HG03442 (cell line): ENCODE data around the gene NPAS2.

Experiments
- ATAC-seq: cut with Tn5 transposase; IDR thresholded peaks from one replicate; pipeline ENCODE4 v1.9.1; 2021; ENCODE audit warnings: mild to moderate bottlenecking, moderate library complexity; ENCODE audit not compliant: unreplicated experiment

NPAS2 gene

DNA sequence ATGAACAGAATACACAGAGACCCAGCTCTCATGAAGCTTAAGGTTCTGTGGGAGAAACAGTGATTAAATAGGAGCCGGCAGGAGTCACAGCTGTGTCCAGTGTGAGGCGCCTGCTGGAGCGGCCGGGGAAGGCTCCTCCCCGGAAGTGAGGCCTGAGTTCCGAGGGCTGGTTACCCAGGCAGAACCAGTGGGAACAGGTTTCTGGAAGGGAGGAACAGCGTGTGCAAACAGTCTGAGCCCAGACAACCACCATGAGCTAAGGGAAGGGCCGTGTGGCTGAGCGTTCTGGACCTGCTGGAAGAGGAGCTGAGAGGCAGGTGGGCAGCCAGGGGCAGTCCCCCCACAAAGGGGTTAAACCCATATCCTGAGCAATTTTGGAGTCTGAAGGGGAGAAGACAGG, 26.0 kb upstream of the NPAS2 start:
- ATAC-seq = no peak

- ATAC-seq = no peak
These were observed 23.3 kb upstream of the NPAS2 start for GRCh38 chr2:100796499-100797100.

- ATAC-seq = no peak
These were observed 20.3 kb upstream of the NPAS2 start for GRCh38 chr2:100799686-100800085.

GRCh38 chr2:100800915-100801314, 19.0 kb upstream of the NPAS2 start:
- ATAC-seq = no peak

DNA sequence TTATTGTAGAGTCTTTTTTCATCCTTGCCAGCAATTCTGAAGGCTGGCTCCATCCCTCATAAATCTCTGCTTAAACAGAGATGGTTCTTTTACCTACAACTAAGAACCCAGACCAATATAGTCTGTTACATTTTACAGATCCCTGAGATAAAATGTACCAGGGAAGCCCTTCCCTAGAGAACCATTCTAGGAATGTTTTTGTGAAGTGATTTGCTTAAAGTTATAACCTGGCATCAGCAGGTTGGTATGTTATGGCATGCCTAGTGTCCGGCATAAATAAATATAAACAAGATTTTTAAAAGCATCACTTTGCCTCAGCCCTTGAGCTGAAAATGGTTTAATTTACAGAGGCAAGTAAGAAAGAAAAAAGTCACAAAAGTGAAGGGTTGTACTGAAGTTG, 18.5 kb upstream of the NPAS2 start:
- no peak for ATAC-seq

GRCh38 chr2:100802066-100802465, 17.9 kb upstream of the NPAS2 start:
- ATAC-seq = no peak

DNA sequence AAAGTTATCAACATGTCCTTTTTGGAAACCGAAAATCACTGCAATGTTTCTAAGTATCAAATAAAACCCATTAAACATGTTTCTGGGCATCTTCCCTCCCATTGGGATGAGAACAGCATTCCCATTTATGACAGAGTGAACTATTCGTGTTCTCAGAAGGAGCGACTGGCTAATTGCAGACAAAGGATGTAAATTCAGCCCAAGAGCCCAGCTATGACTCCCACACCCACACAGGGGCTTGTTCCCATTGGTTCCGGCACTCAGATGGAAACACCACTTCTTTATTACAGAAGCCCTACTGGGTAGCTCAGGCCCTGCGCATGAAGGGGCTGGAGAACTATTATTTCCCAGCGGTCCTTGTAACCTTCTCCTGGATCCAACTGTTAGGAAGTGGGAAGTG, 16.6 kb upstream of the NPAS2 start:
- ATAC-seq = no peak

- ATAC-seq = no peak
These were observed 13.4 kb upstream of the NPAS2 start for GRCh38 chr2:100806550-100806949.

DNA sequence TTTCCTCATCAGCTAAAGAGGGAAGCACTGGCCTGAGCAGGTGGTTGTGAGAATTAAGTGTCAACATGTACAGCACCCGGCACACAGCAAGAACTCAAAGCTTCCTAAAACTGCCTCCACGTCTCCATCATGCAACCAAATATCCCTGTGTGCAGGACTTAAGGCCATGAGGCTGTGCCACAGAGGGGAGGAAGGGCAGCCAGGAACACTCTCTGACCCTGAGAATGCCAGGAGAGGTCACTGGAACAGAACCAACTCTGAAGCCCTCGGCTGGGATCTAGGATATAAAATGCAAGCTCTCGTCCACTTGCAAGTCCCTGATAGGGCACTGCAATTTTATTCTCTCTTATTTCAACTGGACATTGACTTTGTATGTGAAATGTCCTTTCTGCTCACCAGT, 12.2 kb upstream of the NPAS2 start:
- ATAC-seq = no peak

- ATAC-seq = no peak
These were observed 11.4 kb upstream of the NPAS2 start for GRCh38 chr2:100808582-100808981.

DNA sequence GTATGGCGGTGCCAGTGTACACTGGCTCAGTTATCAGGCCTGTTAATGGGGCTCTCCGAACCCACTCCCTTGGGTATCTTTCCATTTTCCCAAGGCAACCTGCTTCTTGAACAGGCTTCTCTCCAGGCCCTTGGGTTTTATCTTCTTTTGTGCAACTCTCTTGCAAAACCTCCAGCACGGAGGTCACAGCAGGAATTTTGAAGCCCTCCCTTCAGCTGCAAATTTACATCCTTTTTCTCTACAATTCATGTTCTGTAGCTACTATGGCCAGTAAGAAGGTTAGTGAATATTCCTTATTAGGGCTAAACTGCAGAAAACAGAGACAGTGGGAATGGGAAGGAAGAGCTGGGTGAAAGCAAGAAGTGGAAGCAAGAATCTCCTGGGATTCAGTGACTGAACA, 10.4 kb upstream of the NPAS2 start:
- no peak for ATAC-seq

- ATAC-seq = no peak
These were observed 9.3 kb upstream of the NPAS2 start for GRCh38 chr2:100810603-100811145.

GRCh38 chr2:100812116-100812515, 7.8 kb upstream of the NPAS2 start:
- ATAC-seq = no peak

- no peak for ATAC-seq
These were observed 7.4 kb upstream of the NPAS2 start for GRCh38 chr2:100812573-100812972.

DNA sequence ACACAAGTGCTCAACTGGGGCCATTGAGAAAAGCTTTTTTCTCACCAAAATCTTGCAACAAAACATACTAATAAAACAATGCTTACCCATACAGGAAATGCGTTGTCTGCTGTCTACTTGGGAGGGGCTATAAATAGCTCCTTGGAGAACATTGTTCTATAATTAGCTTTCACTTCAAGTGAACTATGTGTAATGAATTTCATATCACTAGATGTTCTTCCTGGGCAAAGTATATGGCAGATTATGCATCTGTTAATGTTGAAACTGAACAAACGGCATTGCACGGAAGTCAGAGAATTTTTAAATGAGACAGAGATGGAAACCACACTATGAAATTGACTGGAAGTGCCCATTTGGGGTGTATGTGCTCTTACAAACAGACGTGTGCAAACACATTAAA, 6.4 kb upstream of the NPAS2 start:
- ATAC-seq = no peak

GRCh38 chr2:100814043-100814442, 5.9 kb upstream of the NPAS2 start:
- no peak for ATAC-seq

DNA sequence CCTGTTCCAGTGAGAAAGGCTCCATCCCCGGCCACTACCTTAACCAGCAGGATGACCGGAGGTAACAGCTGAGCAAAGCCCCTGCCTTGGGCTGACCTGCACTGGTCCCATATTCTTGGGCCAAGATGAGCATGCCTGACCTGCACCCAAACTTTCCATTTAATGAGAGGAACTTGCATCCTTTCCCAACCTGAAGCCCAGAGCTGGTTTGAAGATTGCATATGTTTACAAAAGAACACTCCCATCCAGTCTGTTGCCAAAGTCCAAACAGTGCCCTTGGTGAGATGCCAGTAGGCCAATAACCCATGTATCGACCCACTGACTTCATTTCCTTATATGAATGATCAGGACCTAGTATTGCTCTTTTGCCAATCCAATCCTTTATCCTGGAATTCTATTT, 5.5 kb upstream of the NPAS2 start:
- ATAC-seq = no peak

- no peak for ATAC-seq
These were observed 2.5 kb upstream of the NPAS2 start for GRCh38 chr2:100817388-100817985.

- no peak for ATAC-seq
These were observed 1.8 kb upstream of the NPAS2 start for GRCh38 chr2:100818003-100818605.

GRCh38 chr2:100818606-100819369, 1.2 kb upstream of the NPAS2 start:
- no peak for ATAC-seq

DNA sequence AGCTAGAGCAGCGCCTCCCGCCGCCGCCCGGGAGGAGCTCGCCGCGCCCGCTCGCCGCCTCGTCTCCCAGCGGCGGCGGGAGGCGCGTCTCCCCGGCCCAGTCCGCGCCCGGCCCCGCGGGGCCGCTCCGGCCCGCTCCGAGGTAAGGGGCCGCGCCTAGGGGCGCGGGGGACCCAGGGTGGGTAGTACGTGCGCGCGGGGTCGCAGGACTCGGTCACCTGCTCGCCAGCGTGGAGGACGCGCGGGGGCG, 259 bp downstream of the NPAS2 start:
- ATAC-seq = no peak
